NCI-H1694 (cell line): Measurements from ENCODE around the gene DUSP14.

Experiments used
- DNase-seq: peaks from one replicate; lab custom pipeline; 2025; lab: John Stamatoyannopoulos, UW

The DUSP14 gene

DNA sequence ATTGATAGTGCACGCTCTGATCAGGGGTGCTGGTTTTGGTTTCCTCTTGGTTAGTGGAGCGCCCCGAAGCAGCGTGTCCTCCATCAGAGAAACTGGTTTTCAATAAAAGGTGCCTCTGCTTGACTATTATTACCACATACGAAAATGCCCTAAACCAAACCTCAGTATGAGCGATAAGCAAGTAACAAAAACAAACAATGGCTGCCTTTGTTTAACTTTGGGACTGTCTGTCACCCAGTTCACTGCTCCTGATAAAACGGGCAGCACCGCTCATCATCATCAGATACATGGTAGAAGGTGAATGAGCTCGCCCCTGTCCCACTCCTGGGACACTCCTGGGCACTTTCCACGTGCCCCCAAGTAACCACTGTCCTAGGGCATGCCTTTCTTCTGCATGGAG, 24.0 kb downstream of the DUSP14 start:
- no peak for DNase-seq

DNA sequence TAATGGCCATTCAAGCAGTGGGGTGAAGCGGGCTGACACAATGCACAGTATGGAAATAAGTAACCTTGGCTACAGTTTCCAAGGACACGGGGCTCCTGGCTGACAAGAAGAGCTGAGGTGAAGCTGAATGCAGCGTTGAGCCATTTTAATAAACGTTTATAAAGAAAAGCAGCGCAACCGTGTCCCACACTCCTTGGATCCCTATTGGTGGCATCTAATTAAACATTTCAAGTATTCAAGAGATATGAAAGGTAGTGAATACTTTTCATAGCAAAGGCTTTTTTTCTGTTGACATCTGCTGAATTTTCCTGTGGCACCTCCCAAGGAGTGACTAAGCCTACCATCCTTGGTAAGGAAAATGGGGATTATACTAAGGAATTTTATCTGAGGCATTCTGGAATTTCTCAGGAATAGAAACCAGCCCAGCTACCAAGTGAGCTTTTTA, 26.5 kb downstream of the DUSP14 start:
- DNase-seq = no peak

GRCh38 chr17:37517881-37518280, 28.2 kb downstream of the DUSP14 start:
- no peak for DNase-seq

DNA sequence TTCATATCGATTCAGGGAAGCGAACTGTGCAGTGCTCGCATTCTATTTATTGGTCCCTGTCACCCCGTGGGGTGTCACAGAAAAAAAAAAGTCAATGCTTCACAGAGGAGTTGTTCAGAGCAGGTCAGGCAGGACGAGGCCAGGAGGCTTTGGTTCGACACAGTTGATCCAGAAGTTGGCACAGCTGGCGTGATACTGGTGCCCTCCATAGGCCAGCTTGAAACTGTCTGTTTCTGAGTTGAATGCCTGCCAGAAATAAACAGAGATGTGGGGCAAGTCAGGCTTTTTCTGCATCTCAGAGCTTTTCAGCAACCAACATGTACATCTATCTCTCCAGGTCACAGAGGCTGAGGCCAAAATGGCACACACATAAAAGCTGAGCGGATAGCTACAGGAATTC, 29.1 kb downstream of the DUSP14 start:
- DNase-seq = peak; percentile 45

- no peak for DNase-seq
Observed at GRCh38 chr17:37519251-37519985, 29.7 kb downstream of the DUSP14 start.

DNA sequence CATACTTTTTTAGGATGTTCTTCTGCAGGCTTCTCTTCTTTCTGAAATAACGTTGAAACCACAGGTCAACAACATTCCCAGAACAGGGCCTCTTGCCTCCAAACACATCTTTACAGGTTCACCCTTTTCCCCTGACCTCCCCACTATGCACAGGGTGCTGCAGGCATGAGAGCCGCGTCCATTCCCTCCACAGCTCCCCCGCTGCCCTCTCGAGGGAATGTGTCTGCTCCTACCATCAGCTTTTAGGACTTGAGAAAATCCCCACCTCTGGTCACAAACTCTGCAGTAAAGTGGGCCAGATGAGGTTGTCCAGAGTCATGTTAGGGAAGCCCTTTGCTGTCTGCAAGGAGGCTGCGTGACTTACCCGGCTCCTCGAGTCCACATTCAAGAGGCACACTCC, 30.5 kb downstream of the DUSP14 start:
- no peak for DNase-seq

- no peak for DNase-seq
Observed at GRCh38 chr17:37521821-37522220, 32.1 kb downstream of the DUSP14 start.

- no peak for DNase-seq
Observed at GRCh38 chr17:37523715-37524219, 34.1 kb downstream of the DUSP14 start.

DNA sequence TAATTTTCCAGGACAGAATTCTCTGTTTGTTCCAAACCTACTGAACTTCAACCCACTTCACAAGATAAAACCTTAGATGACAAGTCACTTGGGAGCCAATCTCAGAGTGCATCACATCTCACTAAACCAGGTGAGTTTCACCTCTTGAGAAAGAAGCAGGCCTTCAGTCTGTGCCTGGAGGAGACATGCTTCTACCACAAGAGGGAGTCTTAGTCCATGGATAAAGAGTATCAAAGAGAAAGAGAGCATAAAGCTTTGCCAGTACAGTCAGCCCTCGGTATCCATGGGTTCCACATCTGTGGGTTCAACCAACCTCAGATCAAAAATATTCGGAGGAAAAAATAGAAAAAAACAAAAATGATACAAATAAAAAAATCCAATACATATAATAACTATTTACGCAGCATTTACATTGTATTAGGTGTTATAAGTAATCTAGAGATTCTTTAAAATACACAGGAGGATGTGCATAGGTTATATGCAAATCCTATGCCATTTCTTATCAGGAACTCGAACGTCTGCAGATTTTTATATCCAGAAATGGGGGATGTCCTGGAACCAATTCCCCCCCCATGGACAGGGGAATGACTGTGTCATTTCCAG, 37.7 kb downstream of the DUSP14 start:
- DNase-seq = peak; percentile 65

GRCh38 chr17:37530420-37530819, 40.7 kb downstream of the DUSP14 start:
- DNase-seq = no peak

DNA sequence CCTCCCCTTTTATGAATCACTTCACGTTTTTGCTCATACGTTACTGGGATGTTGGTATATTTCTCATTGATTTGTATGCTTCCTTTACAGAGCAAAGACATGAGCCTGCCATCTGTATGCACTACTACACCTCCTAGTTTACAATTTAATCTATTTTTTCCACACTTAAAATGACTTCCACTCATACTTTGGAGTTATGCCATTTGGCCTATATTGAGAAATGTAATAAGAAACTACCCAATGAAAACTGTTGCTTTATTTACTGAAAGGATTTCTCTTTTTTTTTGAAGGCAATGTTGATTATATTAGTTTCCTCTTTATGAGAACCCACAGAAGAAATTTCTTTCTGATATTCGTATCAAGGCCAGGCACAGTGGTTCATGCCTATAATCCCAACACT, 43.1 kb downstream of the DUSP14 start:
- no peak for DNase-seq

DNA sequence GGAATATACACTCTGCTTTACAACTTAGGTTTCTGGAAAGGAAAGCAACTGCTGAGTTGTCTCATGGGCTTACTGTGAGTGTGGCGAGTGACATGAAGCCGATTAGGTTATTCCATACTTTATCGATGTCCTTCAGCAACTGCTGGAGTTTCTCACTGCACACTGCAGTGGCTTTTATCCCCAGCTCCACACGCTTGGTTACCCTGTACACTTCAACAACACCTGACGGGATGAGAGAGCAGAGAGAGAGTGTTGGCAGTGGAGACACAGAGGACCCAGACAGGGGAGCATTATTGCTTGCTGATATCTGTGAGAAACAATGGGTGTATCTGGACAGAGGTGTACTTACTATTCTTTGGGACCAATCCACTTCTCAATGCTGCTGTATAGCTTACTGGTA, 46.2 kb downstream of the DUSP14 start:
- no peak for DNase-seq

DNA sequence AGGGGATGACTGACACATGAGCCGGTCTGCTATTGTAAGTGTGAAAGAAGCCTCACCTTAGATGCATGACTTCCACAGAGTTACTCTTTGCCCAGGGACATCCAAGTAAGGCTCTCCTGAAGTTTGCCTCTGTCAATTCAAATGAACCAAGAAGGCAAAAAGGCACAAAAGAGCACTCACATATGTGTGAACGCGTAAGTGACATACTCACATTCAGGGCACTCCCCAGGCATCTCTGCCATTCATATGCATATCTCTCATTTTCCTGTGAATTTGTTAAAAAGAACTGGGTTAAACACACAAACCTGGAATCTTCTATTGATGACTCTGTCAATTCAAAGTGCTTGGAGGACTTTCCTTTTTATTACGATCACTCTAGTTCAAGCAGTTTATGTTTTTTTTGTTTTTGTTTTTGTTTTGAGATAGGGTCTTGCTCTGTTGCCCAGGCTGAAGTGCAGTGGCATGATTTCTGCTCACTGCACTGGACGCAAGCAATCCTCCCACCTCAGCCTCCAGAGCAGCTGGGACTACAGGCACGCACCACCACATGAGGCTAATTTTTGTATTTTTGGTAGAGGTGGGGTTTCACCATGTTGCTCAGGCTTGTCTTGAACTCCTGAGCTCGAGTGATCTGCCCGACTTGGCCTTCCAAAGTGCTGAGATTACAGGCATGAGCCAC, 49.4 kb downstream of the DUSP14 start:
- no peak for DNase-seq

DNA sequence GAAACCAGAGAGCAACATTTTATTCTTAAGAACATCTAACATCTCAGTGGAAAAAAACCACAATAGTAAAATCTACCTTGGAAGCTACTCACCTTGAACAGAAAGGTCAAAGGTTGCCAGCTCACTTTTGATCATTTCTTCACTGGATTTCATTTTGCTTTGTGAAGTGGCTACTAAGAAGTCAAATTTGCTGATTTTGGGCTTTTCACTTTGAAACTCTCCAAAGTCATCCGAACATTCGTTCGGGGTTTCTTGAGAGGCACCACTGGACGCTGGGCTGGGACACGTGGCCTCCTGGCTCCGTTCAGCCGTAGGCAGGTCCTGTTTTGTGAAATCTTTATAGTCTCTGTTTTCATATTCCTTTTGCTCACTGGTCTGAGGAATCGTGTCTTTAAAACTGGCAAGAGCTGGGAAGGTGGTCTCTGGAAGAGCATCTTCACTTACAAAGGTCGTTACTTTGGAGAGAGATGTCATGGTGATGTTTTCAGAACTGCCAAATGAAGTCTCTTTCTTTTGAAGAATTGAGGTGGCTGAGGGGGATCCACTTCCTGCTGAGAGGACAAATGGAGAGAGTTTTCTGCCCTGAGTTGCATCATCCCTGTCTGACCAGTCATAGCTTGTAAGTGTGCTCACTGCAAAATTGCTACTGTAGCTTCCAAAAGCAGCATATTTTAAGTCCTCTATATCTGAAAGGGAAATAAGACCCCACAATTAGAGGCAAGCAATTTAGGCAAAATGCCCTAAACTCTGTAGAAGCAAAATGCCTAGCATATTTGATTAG, 52.4 kb downstream of the DUSP14 start:
- no peak for DNase-seq

DNA sequence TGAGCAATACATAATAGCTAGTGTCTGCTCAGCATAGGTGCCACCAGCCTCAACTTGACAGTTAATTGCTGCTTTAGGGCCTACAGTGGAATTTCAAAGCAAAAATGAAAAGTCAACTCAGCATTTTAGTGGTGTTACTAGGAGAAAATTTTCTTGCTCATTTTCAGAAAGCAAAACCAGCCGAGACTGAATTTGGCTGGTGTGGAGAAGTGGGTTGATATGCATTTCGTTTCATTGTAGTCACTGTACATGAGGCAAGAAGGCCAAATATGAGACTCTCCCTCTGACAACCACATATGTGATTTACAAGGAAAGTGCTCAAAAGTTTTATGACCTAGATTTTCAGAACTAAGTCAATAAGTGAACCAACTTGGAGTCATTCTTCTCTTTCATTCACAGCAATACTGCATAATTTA, 54.0 kb downstream of the DUSP14 start:
- DNase-seq = no peak

- DNase-seq = no peak
Observed at GRCh38 chr17:37545486-37545885, 55.8 kb downstream of the DUSP14 start.

- DNase-seq = peak; percentile 42
Observed at GRCh38 chr17:37546302-37546701, 56.6 kb downstream of the DUSP14 start.

DNA sequence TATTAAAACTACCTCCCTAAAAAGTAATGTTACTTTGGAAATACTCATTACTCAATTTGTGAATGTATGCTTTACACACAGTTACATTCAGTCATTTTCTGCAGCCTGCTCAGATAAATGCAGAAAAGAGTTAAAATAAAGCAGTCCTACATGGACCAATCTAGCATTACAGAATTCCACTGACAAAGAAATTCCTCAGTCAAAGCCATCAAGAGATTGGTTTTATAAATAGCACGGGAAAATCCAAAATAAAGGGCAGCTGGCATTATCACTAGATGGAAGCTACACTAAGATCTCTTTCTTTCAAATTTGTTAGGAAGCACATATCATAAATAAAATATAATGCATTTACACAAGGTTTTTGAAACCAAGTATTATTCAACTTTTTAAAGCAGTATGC, 58.3 kb downstream of the DUSP14 start:
- no peak for DNase-seq

GRCh38 chr17:37551788-37552187, 62.1 kb downstream of the DUSP14 start:
- no peak for DNase-seq

GRCh38 chr17:37553401-37553966, 63.8 kb downstream of the DUSP14 start:
- DNase-seq = no peak

DNA sequence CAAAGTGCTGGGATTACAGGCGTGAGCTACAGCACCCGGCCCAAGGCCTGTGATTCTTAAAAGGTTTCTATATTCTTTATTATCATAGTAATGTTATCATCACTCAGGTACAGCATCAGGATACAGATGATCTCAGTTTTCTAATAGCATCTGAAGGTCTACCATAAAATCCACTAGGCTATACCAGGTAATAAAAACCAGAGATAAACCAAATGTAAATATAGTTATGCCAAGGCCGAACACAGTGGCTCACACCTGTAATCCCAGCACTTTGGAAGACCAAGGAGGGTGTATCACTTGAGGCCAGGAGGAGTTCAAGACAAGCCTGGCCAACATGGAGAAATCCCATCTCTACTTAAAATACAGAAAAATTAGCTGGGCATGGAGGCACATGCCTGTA, 65.7 kb downstream of the DUSP14 start:
- DNase-seq = no peak

GRCh38 chr17:37557482-37557881, 67.8 kb downstream of the DUSP14 start:
- no peak for DNase-seq
